ENCODE data around the gene GRIA1.

GRIA1 gene

GRCh38 chr5:153490118-153491037 is at the start of gene GRIA1:
Gene GRIA1, plus strand, starts transcription at chr5:153490670.
- DNase-seq = no peak

- DNase-seq = no peak
These were observed 44.4 kb upstream of the GRIA1 start for GRCh38 chr5:153445875-153446579.

- no peak for DNase-seq
These were observed 42.9 kb upstream of the GRIA1 start for GRCh38 chr5:153447534-153447933.

- DNase-seq = no peak
These were observed 34.1 kb upstream of the GRIA1 start for GRCh38 chr5:153456354-153456753.

- DNase-seq = no peak
These were observed 33.5 kb upstream of the GRIA1 start for GRCh38 chr5:153456993-153457392.

GRCh38 chr5:153458268-153458667 is 32.2 kb upstream of the GRIA1 start:
- DNase-seq = no peak

- no peak for DNase-seq
These were observed 31.3 kb upstream of the GRIA1 start for GRCh38 chr5:153459051-153459743.

- DNase-seq = no peak
These were observed 30.0 kb upstream of the GRIA1 start for GRCh38 chr5:153460421-153460820.

- no peak for DNase-seq
These were observed 29.1 kb upstream of the GRIA1 start for GRCh38 chr5:153461341-153461740.

GRCh38 chr5:153463806-153464205 is 26.7 kb upstream of the GRIA1 start:
- DNase-seq = no peak

GRCh38 chr5:153467546-153467945 is 22.9 kb upstream of the GRIA1 start:
- no peak for DNase-seq

- DNase-seq = no peak
These were observed 21.0 kb upstream of the GRIA1 start for GRCh38 chr5:153469423-153469822.

GRCh38 chr5:153470736-153471135 is 19.7 kb upstream of the GRIA1 start:
- no peak for DNase-seq

GRCh38 chr5:153476767-153477166 is 13.7 kb upstream of the GRIA1 start:
- no peak for DNase-seq

GRCh38 chr5:153480401-153480800 is 10.1 kb upstream of the GRIA1 start:
- DNase-seq = no peak

- no peak for DNase-seq
These were observed 7.0 kb upstream of the GRIA1 start for GRCh38 chr5:153483482-153483881.

- DNase-seq = no peak
These were observed 4.8 kb upstream of the GRIA1 start for GRCh38 chr5:153485641-153486040.

GRCh38 chr5:153486771-153487170 is 3.7 kb upstream of the GRIA1 start:
- DNase-seq = no peak

- DNase-seq = no peak
These were observed 859 bp upstream of the GRIA1 start for GRCh38 chr5:153489611-153490010.

- no peak for DNase-seq
These were observed 721 bp downstream of the GRIA1 start for GRCh38 chr5:153491038-153491744.

- no peak for DNase-seq
These were observed 1.4 kb downstream of the GRIA1 start for GRCh38 chr5:153491856-153492255.

GRCh38 chr5:153496835-153497234 is 6.4 kb downstream of the GRIA1 start:
- no peak for DNase-seq

GRCh38 chr5:153498516-153498915 is 8.0 kb downstream of the GRIA1 start:
- DNase-seq = no peak
